HPDE6-E6E7 (cell line): Measurements from ENCODE around the gene MACROH2A1.

Source experiments
- DNase-seq: peaks from one replicate; pipeline ENCODE4 v3.0.0; 2011; ENCODE audit warnings: missing footprints; ENCODE audit errors: extremely low spot score

The MACROH2A1 gene

DNA sequence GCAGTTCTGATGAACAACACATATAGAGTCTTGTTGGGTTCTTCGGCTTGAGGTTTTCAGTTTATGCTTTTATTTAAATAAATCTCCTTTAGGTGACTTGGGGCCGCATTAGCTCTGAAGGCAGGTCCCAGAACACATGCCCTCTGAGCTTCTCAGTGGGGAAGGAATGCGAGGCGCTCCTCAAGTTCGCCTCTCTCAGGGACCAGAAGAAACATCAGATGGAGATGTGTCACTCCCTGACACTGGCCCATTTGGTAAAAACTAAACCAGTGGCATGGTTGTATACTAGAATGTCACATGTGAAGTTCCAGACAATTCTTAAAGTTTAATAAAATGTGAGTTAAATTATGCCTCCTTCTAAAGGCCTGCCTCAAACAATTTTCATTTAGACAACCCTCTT is 1.9 kb downstream of the MACROH2A1 start:
- no peak for DNase-seq

DNA sequence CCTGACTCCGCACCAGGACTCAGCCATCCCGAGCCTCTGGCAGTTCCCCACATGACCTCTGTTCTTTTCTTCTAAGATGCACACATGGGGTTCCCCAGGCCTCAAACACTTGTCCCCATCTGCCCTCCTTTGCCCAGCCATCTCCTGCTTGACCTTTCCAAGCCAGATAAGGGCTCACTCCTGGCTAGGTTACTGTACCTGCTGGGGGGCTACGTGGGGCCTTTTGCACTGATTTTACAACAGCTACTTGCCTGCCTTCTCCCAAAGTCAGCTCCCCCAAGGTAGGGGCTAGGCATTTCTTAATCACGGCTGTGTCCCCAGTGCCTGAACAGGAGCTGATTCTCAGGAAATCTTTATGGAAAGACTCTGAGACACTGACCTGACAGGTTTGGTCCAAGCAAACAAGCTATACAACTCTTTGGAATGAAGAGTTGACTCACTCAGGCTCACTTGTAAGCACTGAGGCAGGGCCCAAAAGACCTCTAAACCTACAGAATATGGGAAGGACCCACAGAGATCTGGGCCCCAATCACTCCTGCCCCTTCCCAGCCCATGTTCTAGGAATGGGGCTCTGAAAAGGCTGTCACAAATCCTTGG is 2.5 kb downstream of the MACROH2A1 start:
- no peak for DNase-seq

DNA sequence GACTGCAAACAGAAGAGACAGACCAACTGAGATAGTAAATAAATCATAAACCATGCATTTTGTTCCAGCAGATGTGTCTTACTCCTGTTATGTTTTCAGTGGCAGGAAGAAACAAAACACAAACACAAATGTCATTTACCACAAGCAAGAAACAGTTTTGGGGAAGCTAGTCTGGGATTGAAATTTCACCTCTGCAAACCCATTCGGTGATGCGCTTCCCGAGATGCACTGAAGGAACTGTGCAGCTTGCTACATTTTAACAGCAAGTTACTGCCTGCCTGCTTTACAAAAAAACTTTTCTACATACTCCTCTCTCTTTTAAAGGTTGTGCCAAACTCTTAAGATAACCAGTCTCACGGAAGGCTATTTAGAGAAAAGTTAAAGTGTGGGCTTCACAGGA is 3.2 kb downstream of the MACROH2A1 start:
- DNase-seq, result no peak

DNA sequence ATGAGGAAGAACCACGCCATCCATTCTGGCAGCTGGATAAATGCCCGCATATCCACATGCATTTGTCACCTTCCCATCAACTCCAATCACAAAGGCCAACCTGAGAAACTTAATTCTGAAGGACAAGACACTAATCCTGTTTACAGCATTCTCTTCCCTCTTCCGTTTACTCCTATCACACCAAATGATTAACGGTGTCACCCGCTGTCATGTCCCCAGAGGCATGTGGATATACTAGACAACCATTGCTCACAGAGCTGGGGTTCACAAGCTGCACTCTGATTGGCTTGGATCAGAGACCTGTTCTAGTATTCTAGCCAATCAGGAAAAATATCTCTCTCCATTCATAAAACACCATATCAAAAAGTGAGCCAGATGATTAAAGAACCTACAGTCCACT is 3.6 kb downstream of the MACROH2A1 start:
- no peak for DNase-seq

DNA sequence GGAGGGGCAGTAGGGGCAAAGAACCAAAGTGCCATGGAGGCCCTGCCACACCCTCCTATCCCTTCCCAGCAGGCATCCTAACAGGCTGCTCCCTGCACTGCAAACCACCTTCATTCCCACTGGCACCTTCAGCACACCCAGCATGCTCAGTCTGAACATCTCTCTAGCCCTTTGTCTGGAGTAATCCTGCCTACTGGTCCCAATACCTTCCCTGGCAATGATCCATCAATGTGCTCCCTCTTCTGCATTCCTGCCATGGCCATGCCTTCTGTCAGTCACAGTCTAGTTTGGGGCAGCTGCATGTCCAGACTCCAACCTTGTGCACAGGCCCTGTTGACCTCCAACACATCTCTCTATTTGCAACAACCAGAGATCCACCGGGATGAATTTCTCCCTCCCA is 4.9 kb downstream of the MACROH2A1 start:
- no peak for DNase-seq

DNA sequence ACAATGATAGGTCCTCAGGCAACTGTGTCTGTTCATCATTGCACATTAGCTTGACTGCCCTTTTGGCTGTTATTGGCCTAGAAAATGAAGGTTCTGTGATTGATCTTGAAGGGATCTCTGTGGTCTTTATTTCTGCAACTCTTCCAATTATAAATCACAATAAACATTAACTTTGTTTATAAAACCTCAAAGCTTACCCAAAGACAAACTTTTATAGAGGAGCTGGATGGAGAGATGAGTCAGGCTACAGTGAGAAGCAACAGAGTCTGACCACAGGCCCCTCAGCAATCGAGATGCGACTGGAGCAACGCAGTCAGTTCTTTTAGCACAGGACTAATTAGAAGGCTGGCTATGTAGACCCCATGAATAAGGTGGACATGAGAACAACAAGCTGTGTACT is 5.3 kb downstream of the MACROH2A1 start:
- no peak for DNase-seq

DNA sequence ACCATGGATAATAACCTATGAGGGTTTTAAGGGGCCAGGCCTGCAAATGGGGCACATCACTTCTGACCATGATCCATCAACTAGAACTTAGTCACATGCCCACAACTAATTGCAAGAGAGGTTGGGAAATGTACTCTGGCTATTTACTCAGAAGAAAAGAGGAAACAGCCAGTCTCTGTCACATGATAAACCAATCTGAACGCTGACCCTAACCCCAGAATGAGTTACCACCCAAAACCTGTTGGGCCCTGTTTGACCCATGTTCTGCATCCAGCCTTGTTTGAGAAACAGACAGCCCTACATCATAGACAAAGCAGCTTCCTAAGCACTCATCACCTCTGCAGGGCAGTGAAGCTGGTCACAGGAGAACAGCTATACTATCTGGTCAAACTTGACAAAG is 5.8 kb downstream of the MACROH2A1 start:
- DNase-seq, result no peak

DNA sequence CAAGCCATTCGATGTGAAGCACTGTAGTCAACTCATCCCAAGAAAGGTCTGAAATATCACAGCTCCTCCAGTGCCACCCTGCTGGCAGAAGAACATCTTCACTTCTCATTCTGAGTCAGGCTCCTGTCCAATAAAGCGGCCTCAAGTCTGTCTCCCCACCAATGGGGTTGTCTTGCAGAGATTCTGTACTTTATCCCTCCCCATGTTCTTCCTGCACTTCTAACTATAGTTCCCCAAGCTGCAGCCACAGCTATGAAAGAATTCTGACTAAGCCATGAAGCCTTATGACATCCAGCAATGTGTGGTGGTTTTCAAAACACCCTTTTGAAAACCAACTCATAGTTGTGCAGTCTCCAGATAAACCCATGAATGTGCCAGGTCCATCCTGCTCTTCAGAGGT is 6.8 kb downstream of the MACROH2A1 start:
- DNase-seq, result no peak

DNA sequence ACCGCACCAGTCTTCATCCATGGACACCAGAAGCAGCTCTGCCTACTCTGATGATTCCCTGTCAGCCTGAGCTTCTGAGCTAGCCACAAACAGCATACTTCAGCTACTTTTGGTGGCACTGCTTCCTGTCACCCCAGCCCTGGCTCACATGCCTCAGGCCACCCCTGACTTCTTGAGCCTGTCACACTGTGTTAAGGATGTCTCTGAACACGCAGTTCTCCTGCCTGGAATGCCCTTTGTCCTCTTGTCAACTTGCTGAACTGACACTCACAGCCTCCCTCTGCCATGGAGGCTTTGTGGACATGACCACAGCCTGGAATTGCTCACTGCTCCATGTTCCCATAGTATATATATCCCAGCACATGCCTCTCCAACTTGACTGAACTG is 7.2 kb downstream of the MACROH2A1 start:
- DNase-seq, result no peak

DNA sequence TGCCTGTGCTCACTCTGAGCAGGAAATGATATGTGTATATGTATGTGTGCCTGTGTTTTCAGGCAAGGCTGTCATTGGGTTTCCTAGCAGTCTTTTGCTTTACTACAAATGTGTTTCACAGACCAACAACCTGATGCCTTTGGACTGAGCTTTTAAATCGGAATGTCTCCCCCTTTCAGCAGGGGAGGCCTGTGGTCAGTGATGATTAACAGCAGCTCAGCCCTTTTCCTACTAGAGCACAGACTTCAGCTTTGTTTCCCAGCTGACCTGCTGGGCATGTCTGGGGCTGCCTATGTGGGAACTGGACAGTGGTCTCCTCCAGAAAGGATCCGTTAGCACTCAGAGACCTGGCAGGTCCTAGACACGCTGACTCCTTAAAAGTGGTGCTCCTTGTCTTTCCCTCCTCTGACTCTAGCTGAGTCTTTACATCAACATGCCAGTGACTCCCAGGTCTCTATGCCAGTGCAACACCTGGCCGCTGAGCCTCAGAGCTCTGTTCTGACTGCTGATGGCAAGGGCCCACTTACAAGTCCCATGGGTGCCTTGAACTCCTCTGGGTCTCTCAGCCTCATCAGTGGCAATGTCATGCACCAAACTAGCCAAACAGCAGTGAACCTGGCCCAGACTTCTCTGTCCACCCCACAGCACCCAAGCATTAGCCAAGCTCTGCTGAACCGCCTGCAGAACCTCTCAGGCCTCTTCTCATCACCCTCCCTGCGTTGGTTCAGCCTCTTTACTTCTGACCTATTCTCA is 7.7 kb downstream of the MACROH2A1 start:
- DNase-seq, result no peak

DNA sequence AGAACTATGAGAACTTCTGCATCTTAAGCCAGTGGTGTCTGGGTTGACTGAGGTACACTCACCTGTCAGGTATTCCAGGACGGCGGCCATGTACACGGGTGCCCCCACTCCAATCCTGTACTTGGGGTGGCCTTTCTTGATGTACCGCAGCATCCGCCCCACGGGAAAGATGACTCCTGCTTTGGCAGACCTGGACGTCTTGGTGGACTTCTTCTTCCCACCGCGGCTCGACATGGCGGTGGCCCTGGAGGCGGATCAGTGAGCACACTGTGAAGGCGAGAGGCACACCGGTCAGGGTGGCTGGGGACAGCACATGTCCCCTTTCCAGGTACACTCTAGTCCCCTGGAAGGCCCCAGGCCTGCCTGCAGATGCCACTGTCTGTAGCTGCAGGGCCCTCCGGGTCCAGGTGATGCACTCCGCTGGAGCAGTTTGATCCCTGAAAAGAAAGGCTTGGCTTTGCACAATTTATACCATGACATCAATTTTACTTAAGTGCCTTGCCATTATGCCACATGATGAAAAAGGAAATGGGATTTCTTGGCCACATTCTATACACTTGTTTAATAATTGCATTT is 10.1 kb downstream of the MACROH2A1 start:
- DNase-seq, result no peak

DNA sequence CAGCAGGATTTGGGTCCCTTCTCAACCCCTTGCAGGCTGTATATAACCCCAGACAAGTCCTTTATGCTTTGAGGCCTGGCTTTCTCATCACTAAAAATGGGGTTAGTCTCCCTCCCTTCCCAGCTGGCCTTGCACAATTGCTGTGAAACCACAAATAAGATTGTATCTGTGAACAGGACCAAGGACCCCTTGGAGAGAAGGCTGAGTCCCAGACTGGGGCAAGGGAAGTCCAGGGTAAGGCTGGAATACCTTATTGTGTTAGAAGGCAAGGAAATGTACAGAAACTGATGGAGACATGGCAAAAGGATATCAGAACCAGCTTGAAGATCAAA is 11.4 kb downstream of the MACROH2A1 start:
- no peak for DNase-seq

DNA sequence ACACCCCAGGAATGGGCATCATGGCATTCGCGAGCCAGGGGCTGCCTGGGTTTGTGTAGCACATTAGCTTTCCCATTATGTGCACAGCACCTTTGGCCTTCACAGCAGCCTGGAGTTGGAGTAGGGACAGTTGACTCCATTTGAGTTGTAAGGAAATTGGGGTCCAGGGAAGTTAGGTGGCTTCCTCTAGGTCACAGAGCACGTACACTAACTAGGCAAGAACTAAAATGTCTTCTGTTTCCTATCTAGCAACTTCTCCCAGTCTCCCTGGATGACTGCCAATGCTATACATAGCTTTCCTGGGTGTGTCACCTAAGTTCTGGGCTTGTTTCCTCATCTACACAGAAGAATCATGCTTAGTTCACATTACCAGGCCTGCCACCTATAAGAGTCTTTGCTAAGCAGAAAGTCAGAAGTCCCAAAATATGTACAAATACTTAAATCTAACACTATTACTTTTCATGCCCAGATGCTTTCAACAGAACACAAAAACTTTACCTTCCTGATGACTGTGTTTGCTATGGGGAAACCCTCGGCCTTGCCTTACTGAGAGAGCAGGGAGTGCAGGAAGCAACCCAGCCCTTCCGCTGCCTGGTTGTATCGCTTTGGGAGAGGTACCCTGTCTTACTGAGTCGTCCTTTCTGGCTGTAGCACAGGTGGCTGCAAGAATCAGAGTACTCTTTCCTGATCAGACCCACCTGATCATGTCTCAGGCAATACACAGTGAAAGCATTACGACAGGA is 12.0 kb downstream of the MACROH2A1 start:
- DNase-seq, result peak; percentile 91

DNA sequence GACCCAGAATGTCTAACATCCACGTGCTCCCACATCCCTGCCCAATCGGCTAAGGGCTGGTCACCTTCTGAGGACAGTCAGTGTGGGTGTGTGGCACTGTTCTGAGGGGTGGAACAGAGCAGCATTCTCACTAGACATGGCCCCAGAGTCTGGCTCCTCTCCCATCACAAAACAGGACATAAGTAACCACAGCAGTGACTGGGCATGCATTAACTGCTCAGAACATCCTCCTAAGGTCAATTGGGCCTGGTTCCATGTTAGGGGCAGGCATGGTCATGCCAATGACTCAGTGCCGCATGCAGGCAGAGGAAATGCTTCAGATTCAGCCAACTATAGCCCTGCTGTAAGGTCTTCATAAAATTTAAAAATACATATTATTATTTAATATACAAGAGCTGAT is 12.9 kb downstream of the MACROH2A1 start:
- peak; percentile 80 for DNase-seq

DNA sequence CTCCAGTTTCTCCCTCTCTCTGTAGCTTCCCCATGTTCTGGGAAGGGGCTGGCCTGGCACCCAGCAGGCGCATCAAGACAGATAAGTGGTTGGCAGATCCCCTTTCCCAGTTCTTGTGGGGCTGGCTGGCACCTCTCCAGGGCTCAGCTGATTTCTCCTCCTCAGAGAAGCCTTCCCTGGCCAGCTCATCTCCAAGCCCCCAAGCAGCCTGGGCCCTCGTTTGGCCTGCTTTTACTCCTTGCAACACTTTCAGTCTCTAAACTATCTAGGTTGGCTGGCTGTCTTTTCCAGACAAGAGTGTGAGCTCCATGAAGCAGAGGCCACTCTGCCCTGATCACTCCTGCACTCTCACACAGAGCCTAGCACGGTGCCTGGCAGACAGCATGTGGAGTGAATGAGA is 13.5 kb downstream of the MACROH2A1 start:
- DNase-seq, result no peak

DNA sequence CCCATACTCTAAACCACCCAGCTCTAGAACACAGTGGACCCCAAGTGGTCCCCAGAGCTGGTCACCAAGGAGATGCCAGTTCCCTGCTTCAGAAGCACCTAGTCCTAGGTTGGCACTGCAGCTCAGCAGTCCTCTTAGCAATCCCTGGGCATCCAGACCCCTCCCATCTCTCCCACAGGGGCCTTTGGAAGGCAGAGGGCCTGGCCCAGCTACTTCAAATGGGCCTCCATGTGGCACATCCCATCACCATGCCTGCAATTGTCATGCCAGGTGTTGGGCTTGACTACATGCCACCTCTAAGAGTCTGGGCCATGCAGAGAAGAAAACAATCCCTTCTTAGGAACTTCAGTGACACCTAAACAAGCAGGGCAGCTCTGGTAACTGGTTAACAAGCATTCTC is 14.1 kb downstream of the MACROH2A1 start:
- no peak for DNase-seq

DNA sequence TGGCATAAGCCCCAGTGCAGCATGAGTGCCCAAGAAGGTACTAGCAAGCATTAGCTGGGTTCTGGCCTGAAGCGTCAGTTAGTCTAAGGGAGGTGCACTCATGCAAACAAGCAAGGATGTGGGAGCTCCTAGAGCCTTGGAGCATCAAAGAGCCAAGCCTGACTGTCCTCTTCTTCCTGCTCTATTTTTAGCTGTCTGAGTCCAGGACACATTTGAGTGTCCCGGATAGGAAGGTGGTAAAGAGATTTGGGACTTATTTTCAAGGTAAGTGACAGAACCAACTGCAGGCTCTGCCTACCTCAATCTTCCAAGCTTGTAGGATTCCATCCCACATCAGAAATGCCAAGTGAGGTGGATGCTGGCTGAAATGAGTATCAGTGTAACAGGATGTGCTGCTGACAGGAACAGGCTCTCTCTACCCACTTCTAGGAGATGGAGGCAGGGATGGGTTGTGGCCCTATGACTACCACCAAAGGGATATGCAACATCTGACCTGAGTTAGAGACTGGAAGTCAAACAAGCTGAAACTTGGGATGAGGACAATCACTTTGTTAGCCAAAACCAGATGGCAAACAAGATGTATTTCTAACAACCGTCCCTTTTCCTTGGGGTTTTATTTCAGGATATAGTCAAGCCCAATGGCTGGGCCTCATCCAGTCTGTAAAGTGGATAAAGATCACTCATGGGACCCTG is 15.1 kb downstream of the MACROH2A1 start:
- DNase-seq, result no peak

DNA sequence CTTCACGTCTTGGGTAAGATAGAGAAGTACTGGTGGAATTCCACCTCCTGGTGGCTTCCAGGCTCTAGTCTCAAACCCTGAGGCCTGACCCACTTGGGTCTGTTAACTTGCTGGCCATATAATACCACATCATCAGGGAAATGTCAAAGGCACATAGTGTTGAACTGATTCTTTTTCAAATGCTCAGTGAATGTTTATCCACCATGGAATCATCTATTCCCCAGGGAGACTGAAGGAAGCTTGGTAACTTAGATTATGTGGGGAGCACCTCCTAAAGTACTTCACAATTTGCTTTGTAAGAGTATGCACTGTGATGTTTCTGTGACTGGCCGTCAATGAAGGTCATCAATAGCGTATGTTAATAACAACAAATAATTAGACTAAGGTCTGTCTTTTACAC is 16.1 kb downstream of the MACROH2A1 start:
- DNase-seq, result no peak

DNA sequence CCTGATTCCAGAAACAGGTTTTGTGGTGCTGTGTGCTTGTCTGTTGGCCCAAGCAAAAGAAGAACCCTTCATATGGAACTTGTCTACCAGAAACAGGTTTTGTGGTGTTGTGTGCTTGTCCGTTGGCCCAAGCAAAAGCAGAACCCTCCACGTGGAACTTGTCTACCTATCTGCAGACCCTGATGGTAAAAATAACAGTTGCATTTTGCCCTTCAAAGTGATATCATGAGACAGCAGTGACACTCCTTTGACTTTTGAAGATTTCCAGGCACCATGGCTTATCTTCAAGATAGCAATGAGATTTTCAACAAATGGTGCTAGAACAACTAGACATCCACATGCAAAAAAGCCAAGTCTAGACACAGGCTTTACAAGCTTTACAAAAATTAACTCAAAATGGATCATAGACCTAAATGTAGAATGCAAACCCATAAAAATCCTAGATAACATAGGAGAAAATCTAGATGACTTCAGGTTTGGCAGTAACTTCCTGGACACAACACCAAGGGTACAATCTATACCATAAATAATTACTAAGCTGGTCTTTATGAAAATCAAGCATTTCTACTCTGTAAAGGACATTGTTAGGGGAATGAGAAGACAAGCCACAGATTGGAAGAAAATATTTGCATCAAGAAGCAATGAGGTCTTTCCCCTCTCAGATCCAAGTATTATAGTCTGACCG is 16.8 kb downstream of the MACROH2A1 start:
- no peak for DNase-seq

DNA sequence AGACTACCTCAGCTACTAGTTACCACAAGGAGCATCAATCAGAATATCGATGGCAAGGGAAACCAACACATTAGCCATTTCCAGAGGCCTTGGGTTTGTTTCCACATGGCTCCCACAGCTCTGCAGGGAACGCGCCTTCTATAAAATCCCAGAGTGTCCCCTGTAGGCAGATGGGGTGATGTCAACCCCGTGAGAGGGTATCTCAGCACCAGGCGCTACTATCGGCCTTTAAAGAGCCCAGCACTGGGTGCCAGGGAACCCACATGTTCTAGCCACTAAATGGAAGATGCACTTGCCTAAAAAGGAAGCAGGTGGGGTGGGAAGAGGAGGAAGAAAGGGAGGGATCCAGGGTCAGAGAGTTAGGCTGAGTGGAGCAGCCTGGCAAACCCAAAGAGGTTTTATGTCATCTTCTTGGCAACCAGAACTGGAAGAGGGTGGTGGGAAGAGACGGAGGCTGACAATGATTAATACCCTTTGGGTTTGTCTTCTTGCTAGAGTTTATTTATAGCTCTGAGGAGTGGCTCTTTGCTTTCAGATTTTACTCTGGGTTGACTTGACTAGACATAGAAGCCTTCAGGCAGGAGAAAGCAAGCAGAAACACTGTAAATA is 19.9 kb downstream of the MACROH2A1 start:
- DNase-seq, result no peak
